ENCODE data around the gene PLEKHO2.
"Not testable (repeated sequence)": the region's sequence is repeated elsewhere in the genome, so short reads cannot be mapped to it uniquely, and the experiment has no call there.

DNA sequence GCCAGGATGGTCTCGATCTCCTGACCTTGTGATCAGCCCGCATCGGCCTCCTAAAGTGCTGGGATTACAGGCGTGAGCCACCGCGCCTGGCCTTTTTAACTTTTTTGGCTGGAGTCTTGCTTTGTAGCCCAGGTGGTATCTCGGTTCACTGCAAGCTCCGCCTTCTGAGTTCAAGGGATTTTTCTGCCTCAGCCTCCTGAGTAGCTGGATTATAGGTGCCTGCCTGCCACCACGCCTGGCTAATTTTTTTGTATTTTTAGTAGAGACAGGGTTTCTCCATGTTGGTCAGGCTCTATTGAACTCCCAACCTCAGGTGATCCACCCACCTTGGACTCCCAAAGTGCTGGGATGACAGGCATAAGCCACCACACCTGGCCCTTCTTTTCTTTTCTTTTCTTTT is 45.8 kb upstream of the PLEKHO2 start:
- TF ChIP-seq, protein P1, sequence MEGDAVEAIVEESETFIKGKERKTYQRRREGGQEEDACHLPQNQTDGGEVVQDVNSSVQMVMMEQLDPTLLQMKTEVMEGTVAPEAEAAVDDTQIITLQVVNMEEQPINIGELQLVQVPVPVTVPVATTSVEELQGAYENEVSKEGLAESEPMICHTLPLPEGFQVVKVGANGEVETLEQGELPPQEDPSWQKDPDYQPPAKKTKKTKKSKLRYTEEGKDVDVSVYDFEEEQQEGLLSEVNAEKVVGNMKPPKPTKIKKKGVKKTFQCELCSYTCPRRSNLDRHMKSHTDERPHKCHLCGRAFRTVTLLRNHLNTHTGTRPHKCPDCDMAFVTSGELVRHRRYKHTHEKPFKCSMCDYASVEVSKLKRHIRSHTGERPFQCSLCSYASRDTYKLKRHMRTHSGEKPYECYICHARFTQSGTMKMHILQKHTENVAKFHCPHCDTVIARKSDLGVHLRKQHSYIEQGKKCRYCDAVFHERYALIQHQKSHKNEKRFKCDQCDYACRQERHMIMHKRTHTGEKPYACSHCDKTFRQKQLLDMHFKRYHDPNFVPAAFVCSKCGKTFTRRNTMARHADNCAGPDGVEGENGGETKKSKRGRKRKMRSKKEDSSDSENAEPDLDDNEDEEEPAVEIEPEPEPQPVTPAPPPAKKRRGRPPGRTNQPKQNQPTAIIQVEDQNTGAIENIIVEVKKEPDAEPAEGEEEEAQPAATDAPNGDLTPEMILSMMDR (IDR thresholded peaks at IDR 0.05): not testable (repeated sequence)
- not testable (repeated sequence) for TF ChIP-seq POLR2A (IDR thresholded peaks at IDR 0.05)
